Mucosa of stomach (tissue), 1 donor: Measurements from ENCODE around the gene POLR2H.

Experiments used
- H3K27me3 ChIP-seq: one replicate; pipeline ENCODE4 v1.7.0; 2013; ENCODE audit warnings: mild to moderate bottlenecking, low read length; ENCODE audit not compliant: control insufficient read depth, insufficient read depth
- H3K36me3 ChIP-seq: one replicate; pipeline ENCODE4 v1.7.0; 2013; ENCODE audit warnings: low read length; ENCODE audit not compliant: control insufficient read depth, insufficient read depth
- H3K4me1 ChIP-seq: one replicate; pipeline ENCODE4 v1.7.0; 2013; ENCODE audit warnings: mild to moderate bottlenecking, low read length; ENCODE audit not compliant: control insufficient read depth, insufficient read depth
- H3K4me3 ChIP-seq: one replicate; pipeline ENCODE4 v1.7.0; 2013; ENCODE audit warnings: low read length
- H3K9ac ChIP-seq: one replicate; pipeline ENCODE4 v1.7.0; 2013; ENCODE audit warnings: mild to moderate bottlenecking, low read length, moderate library complexity
- H3K9me3 ChIP-seq: one replicate; pipeline ENCODE4 v1.7.0; 2013; ENCODE audit warnings: mild to moderate bottlenecking, low read length, moderate library complexity; ENCODE audit not compliant: control insufficient read depth
- donor health status: Pancreatic carcinoma.

Gene POLR2H

DNA sequence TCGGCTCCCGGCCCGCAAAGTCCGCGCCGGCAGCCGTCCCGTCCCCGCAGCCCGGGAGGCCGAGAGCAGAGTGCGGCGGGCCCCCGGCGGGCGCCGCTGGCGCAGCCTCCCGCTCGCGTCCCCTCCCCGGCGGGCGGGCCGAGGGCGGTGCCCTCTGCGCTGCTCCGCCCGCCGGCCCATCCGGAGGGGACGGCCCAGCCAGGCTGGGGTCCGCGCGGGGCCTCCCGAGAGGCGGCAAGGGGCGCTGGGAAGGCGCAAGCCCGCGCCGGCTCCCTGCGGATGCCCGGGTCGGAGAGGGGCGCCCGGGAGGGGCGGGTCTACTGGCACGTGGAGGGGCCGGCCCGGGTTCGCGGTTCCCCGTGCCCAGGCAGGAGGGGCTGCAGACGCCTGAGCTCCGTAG is at the start of gene POLR2H, which contains the start of gene CLCN2:
TSS of gene POLR2H (plus strand) at position 179 of the 400 bp plus-strand sequence. CDS start 1,783 bp downstream, outside the sequence.
TSS of gene CLCN2 (minus strand) at position 74 of the 400 bp plus-strand sequence. CDS start 126 bp downstream, outside the sequence.
- Histone ChIP-seq H3K4me3 (peak within 1 kb of the TSS; percentile 91), H3K4me1 (peaks cover 26% of the 10 kb centered on the region), H3K9ac (peak within 1 kb of the TSS; percentile 97), H3K36me3 (no peaks in the 10 kb centered on the region), H3K27me3 (no peaks in the 10 kb centered on the region), H3K9me3 (no peaks in the 10 kb centered on the region)

DNA sequence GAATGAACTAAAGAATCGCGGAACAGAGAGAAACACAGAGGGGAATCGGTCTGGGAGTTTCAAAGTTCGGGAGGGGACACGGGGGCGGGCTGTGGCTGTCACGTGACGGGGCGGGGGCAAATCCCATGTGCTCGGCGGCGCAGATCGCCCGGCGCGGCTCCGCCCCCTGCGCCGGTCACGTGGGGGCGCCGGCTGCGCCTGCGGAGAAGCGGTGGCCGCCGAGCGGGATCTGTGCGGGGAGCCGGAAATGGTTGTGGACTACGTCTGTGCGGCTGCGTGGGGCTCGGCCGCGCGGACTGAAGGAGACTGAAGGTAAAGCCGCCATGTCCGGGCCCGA is 47.2 kb upstream of the POLR2H start, which contains the start of gene EIF4G1:
TSS of gene EIF4G1 (plus strand) at position 244 of the 337 bp plus-strand sequence. CDS start 1,191 bp downstream, outside the sequence.
- Histone ChIP-seq H3K9me3 (no peaks in the 10 kb centered on the region), H3K36me3 (no peaks in the 10 kb centered on the region), H3K4me1 (peaks cover 16% of the 10 kb centered on the region), H3K27me3 (no peaks in the 10 kb centered on the region), H3K9ac (peak within 1 kb of the TSS; percentile 98), H3K4me3 (peak within 1 kb of the TSS; percentile 88)

DNA sequence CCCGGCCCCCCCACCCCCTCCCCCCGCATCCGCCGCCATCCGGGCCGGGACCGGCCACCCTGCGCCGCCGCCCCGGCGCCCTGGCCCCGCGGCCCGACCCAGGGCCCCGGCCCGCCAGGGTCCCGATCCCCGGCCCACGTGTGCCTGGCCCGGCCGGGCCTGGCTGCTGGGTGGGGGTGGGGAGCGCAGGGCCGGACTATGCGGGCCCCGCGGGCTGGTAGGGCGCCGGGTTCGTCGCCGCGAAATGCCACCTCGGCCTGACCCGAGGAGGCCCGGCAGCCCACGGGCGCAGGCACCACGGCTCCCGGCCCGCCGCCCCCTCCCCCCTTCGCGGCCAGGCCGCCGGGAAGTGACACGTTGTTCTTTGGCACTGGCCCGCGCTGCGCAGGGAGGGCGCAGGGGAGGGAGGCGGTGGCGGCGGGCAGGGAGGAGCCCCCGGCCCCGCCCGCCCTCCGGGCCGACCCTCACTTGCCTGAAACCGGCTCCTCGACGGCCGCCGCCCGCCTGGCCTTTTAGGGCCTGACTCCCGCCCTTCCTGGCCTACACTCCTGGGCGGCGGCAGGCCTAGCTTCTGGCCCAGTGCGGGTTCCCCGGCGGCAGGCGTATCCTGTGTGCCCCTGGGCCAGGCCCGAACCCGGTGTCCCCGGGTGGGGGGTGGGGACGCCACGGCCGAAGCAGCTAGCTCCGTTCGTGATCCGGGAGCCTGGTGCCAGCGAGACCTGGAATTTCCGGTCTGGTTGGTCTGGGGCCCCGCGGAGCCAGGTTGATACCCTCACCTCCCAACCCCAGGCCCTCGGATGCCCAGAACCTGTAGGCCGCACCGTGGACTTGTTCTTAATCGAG is 46.6 kb upstream of the POLR2H start:
- no peaks in the 10 kb centered on the region for H3K9me3 ChIP-seq
- H3K4me1 ChIP-seq = peaks cover 22% of the 10 kb centered on the region
- no peaks in the 10 kb centered on the region for H3K27me3 ChIP-seq
- H3K9ac ChIP-seq = peak overlapping the region; percentile 98
- peak overlapping the region; percentile 88 for H3K4me3 ChIP-seq
- H3K36me3 ChIP-seq = no peaks in the 10 kb centered on the region

DNA sequence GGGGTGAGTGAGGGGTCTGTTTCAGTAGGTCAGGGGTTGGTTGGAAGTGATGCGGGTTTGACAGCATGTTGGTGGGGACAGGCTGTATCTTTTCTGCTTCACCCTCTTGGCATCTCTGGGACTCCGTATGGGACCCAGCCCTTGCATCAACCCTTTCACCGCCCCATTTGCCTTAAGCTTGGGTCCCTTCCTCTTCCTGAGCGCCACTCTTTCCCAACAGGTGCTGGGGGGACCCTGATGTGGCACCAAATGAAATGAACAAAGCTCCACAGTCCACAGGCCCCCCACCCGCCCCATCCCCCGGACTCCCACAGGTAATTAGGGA is 46.0 kb upstream of the POLR2H start:
- peaks cover 4% of the 10 kb centered on the region for H3K36me3 ChIP-seq
- peaks cover 27% of the 10 kb centered on the region for H3K4me1 ChIP-seq
- peak overlapping the region; percentile 88 for H3K4me3 ChIP-seq
- peak overlapping the region; percentile 98 for H3K9ac ChIP-seq
- no peaks in the 10 kb centered on the region for H3K9me3 ChIP-seq
- no peaks in the 10 kb centered on the region for H3K27me3 ChIP-seq

DNA sequence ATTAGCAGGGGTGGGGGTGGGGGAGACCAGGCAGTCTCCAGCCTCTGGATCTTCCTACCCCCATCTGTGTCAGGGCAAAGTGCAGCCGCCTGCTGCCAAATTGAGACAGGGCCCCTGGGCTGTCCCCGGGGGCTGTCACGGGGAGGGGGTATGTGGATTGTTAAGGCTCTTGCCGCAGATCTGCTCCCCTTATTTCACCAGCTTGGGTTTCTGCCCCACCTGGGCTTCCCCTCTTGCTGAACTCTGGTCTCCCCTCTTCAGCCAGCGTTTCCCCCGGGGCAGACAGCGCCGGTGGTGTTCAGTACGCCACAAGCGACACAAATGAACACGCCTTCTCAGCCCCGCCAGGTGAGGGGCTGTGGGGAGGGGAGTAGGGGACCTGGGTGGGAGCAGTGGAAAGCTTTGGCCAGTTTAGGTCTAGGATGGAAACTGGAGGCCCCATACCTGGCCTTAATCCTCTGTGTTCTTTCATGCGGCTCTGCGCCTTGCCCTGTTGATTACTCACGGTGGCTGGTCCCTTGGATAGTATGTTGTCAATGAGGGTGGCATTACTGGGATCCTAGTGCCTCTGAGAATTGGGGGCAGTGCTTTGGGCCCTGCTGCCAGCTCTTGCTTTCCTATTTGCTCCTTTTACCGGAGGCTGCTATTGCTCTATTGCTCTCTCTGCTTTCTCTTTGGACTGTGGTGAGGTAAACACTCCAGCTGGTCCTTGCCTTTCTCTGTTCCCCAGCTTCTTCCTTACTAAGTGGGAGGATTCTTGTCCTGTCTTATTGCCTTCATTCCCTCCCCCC is 45.4 kb upstream of the POLR2H start:
- Histone ChIP-seq H3K9ac (peak overlapping the region; percentile 98), H3K36me3 (peaks cover 10% of the 10 kb centered on the region), H3K27me3 (no peaks in the 10 kb centered on the region), H3K4me1 (peaks cover 31% of the 10 kb centered on the region), H3K4me3 (peak overlapping the region; percentile 88), H3K9me3 (no peaks in the 10 kb centered on the region)

DNA sequence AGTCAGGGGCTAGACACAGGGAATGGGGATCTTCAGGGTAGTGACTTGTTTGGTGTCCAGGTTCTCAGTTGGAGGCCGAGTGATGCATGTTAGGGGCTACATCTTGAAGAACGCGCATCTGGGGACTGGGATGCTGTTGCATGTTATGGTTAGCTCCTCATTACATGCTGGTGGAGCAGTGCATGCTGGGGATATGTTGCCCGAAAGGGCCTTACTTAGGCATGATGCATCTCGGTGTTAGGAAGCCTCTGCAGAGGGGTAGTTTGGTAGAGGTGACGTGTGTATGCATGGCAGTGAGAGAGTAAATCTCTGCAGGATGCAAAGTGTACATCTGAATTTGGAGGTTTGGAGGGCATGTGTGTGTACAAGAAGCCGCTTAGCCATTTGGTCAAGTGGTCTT is 44.7 kb upstream of the POLR2H start:
- peak overlapping the region; percentile 98 for H3K9ac ChIP-seq
- peaks cover 16% of the 10 kb centered on the region for H3K36me3 ChIP-seq
- no peaks in the 10 kb centered on the region for H3K27me3 ChIP-seq
- peak overlapping the region; percentile 6 for H3K4me3 ChIP-seq
- peaks cover 31% of the 10 kb centered on the region for H3K4me1 ChIP-seq
- no peaks in the 10 kb centered on the region for H3K9me3 ChIP-seq

DNA sequence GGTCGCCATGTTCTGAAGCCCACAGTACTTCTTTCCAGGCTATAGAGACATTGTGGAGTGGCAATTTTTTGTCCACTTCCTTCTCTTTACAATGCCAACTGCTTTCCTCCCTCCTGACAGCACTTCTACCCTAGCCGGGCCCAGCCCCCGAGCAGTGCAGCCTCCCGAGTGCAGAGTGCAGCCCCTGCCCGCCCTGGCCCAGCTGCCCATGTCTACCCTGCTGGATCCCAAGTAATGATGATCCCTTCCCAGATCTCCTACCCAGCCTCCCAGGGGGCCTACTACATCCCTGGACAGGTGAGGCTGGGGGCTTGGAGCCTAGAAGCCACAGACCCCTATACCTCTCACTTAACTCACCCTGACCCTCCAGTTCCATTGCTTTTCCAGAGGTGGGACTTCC is 44.3 kb upstream of the POLR2H start:
- H3K4me3 ChIP-seq = no peak overlapping the region
- peaks cover 31% of the 10 kb centered on the region for H3K4me1 ChIP-seq

DNA sequence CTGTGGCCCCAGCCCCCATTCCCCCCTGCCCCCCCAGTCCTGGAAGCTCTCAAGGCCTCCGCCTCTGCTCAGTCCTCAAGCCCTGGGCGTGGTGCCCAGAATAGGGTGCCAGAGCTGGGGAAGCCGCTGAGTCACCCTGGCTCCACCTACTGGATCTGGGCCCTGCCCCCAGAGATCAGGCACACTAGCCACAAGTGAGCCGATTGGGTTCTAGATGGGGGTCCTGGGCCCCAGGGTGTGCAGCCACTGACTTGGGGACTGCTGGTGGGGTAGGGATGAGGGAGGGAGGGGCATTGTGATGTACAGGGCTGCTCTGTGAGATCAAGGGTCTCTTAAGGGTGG is 41.4 kb upstream of the POLR2H start:
- Histone ChIP-seq H3K9me3 (no peaks in the 10 kb centered on the region), H3K4me1 (peaks cover 31% of the 10 kb centered on the region), H3K9ac (peak overlapping the region; percentile 54), H3K4me3 (no peak overlapping the region), H3K36me3 (peaks cover 37% of the 10 kb centered on the region), H3K27me3 (no peaks in the 10 kb centered on the region)

More for the DNA sequence above, 44.3 kb upstream of the POLR2H start:
- peaks cover 20% of the 10 kb centered on the region for H3K36me3 ChIP-seq
- H3K9me3 ChIP-seq = no peaks in the 10 kb centered on the region
- no peaks in the 10 kb centered on the region for H3K27me3 ChIP-seq
- H3K9ac ChIP-seq = no peak overlapping the region

DNA sequence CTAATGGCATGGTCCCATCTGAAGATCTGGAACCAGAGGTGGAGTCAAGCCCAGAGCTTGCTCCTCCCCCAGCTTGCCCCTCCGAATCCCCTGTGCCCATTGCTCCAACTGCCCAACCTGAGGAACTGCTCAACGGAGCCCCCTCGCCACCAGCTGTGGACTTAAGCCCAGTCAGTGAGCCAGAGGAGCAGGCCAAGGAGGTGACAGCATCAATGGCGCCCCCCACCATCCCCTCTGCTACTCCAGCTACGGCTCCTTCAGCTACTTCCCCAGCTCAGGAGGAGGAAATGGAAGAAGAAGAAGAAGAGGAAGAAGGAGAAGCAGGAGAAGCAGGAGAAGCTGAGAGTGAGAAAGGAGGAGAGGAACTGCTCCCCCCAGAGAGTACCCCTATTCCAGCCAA is 39.8 kb upstream of the POLR2H start:
- Histone ChIP-seq H3K27me3 (no peaks in the 10 kb centered on the region), H3K4me1 (peaks cover 31% of the 10 kb centered on the region), H3K9me3 (no peaks in the 10 kb centered on the region), H3K4me3 (no peak overlapping the region), H3K9ac (no peak overlapping the region), H3K36me3 (peaks cover 49% of the 10 kb centered on the region)

DNA sequence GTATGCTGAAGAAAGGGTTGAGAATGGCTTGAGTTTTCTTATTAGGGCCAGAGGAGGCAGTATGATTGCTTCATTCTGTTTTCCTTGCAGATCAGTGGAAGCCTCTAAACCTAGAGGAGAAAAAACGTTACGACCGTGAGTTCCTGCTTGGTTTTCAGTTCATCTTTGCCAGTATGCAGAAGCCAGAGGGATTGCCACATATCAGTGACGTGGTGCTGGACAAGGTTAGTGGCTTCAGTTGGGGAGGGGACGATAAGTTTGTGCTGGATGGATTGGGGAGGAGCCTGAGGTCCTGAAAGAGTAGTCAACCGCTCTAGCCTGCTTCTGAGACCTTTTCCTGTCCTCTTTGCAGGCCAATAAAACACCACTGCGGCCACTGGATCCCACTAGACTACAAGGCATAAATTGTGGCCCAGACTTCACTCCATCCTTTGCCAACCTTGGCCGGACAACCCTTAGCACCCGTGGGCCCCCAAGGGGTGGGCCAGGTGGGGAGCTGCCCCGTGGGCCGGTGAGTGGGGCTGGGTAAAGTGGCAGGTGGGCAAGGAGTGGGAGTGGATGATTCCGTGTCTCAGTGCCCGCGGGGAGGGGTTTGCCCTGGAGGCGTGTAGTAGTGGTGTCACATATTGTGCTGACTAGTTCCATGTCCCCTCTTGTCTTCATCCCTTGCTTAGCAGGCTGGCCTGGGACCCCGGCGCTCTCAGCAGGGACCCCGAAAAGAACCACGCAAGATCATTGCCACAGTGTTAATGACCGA is 38.6 kb upstream of the POLR2H start:
- H3K9ac ChIP-seq = no peak overlapping the region
- no peaks in the 10 kb centered on the region for H3K27me3 ChIP-seq
- H3K9me3 ChIP-seq = no peaks in the 10 kb centered on the region
- H3K4me3 ChIP-seq = no peak overlapping the region
- H3K4me1 ChIP-seq = peaks cover 22% of the 10 kb centered on the region
- peaks cover 60% of the 10 kb centered on the region for H3K36me3 ChIP-seq

DNA sequence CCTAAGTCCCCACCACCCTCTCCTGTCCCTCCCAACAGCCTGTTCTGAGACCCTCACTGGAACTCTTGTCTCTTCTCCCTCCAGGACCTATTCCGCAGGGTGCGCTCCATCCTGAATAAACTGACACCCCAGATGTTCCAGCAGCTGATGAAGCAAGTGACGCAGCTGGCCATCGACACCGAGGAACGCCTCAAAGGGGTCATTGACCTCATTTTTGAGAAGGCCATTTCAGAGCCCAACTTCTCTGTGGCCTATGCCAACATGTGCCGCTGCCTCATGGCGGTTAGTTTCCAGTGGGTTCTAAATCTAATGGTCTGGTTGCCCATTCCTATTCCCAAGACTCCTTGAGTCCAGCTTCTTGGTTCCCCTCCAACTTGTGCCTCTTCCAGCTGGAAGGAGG is 37.8 kb upstream of the POLR2H start:
- H3K4me1 ChIP-seq = peaks cover 20% of the 10 kb centered on the region

More for the DNA sequence above, 37.8 kb upstream of the POLR2H start:
- Histone ChIP-seq H3K36me3 (peaks cover 68% of the 10 kb centered on the region), H3K4me3 (no peak overlapping the region), H3K27me3 (no peaks in the 10 kb centered on the region), H3K9ac (no peak overlapping the region), H3K9me3 (no peaks in the 10 kb centered on the region)
